Caco-2 (cell line): Measurements from ENCODE around the gene LRRC1. TPM values are rescaled to one million over a fixed set of nuclear protein-coding genes. Genes with fewer than 3 reads are reported as not detected.

Source experiments
- BruUV-seq: library from RNA; stranded (reverse); fragments of 400-500 nt; replicated peaks from 2 replicates; lab custom pipeline; 2021; lab: Mats Ljungman, UMichigan
- CTCF ChIA-PET: fragments of 300-600 bp; sonication (Branson Sonifier 250); formaldehyde crosslinking; loops from one replicate; lab custom pipeline; 2022; ENCODE audit warnings: antibody characterized with exemption; lab: Charles Lee
- POLR2A ChIA-PET: fragments of 300-600 bp; sonication (Branson Sonifier 250); formaldehyde crosslinking; loops from one replicate; lab custom pipeline; 2022; ENCODE audit warnings: antibody characterized with exemption; lab: Charles Lee
- DNase-seq, 2 experiments: peaks; one replicate each; pipeline versions ENCODE4 v3.0.0 to v3.0.0-alpha.2; 2020 to 2022
- H3K27me3 ChIP-seq: replicated peaks from 2 replicates; pipeline ENCODE4 v1.6.0; 2011; ENCODE audit warnings: low read length; ENCODE audit not compliant: control insufficient read depth, insufficient read depth
- H3K36me3 ChIP-seq: 2 replicates; pipeline ENCODE4 v1.5.1; 2011; ENCODE audit warnings: low read length; ENCODE audit not compliant: control insufficient read depth, insufficient read depth
- H3K4me1 ChIP-seq: fragments of 250-450 bp; sonication (Bioruptor Pico); 2 replicates; pipeline ENCODE4 v1.5.1; 2020; ENCODE audit warnings: mild to moderate bottlenecking
- H3K4me3 ChIP-seq: 2 replicates; pipeline ENCODE4 v1.5.1; 2011; ENCODE audit warnings: low read depth, mild to moderate bottlenecking, control low read depth, low read length
- H3K9me3 ChIP-seq: fragments of 250-450 bp; sonication (Bioruptor Pico); 2 replicates; pipeline ENCODE4 v1.5.1; 2020; ENCODE audit warnings: mild to moderate bottlenecking, moderate library complexity
- H3K27ac Mint-ChIP-seq: one replicate; pipeline ENCODE4 v1.8.0; 2022; ENCODE audit warnings: mixed read lengths; ENCODE audit not compliant: unreplicated experiment
- H3K27me3 Mint-ChIP-seq: one replicate; pipeline ENCODE4 v1.8.0; 2022; ENCODE audit warnings: mixed read lengths; ENCODE audit not compliant: insufficient read depth, unreplicated experiment
- H3K36me3 Mint-ChIP-seq: one replicate; pipeline ENCODE4 v1.8.0; 2022; ENCODE audit warnings: mild to moderate bottlenecking, mixed read lengths; ENCODE audit not compliant: insufficient read depth, unreplicated experiment
- H3K4me1 Mint-ChIP-seq: one replicate; pipeline ENCODE4 v1.8.0; 2022; ENCODE audit warnings: low read depth, mixed read lengths; ENCODE audit not compliant: unreplicated experiment
- H3K4me3 Mint-ChIP-seq: one replicate; pipeline ENCODE4 v1.8.0; 2022; ENCODE audit warnings: mild to moderate bottlenecking, moderate library complexity, mixed read lengths; ENCODE audit not compliant: unreplicated experiment
- H3K9me3 Mint-ChIP-seq: one replicate; pipeline ENCODE4 v1.8.0; 2022; ENCODE audit warnings: mixed read lengths; ENCODE audit not compliant: unreplicated experiment
- intact Hi-C: fragments of 100-400 bp; cut with micrococcal nuclease; formaldehyde crosslinking; loops from one replicate; pipeline ENCODE4 v1.10.0; 2022; ENCODE audit not compliant: unreplicated experiment
- total RNA-seq: library from RNA; stranded (reverse); gene quantifications from 2 replicates; pipeline ENCODE4 v1.2.3, GENCODE V29; 2022
- TF ChIP-seq, protein P1 (sequence below), 2 experiments: fragments of 200-600 bp in 1 of 2; IDR thresholded peaks; 1 replicate in 1 of 2; 2 replicates in 1 of 2; pipeline versions ENCODE4 v1.5.1 to v1.8.0; 2011 to 2022; ENCODE audit warnings: antibody characterized with exemption in 1 of 2, control low read depth in 1 of 2, inconsistent platforms in 1 of 2, low read depth in 1 of 2, low read length in 1 of 2, mild to moderate bottlenecking in 1 of 2, moderate library complexity in 1 of 2; ENCODE audit not compliant: insufficient read depth in 1 of 2, severe bottlenecking in 1 of 2, unreplicated experiment in 1 of 2

The LRRC1 gene
- total RNA-seq, 1 experiment from 2014 or later = 60.8 TPM

- H3K27me3 ChIP-seq = no peaks in the 10 kb centered on the region
- peaks cover 32% of the 10 kb centered on the region for H3K4me1 ChIP-seq
- Mint-ChIP-seq H3K27ac (no peak overlapping the region), H3K27me3 (no peaks in the 10 kb centered on the region), H3K4me1 (peaks cover 37% of the 10 kb centered on the region), H3K9me3 (no peaks in the 10 kb centered on the region), H3K36me3 (peaks cover 62% of the 10 kb centered on the region), H3K4me3 (no peak overlapping the region)
- H3K4me3 ChIP-seq = no peak overlapping the region
- H3K36me3 ChIP-seq = no peaks in the 10 kb centered on the region; the same call in 1 of the 2 replicates
- ChIA-PET POLR2A (no interaction called here), CTCF (no interaction called here)
- H3K9me3 ChIP-seq = no peaks in the 10 kb centered on the region
- no TSS peak for BruUV-seq
- TF ChIP-seq, protein P1, sequence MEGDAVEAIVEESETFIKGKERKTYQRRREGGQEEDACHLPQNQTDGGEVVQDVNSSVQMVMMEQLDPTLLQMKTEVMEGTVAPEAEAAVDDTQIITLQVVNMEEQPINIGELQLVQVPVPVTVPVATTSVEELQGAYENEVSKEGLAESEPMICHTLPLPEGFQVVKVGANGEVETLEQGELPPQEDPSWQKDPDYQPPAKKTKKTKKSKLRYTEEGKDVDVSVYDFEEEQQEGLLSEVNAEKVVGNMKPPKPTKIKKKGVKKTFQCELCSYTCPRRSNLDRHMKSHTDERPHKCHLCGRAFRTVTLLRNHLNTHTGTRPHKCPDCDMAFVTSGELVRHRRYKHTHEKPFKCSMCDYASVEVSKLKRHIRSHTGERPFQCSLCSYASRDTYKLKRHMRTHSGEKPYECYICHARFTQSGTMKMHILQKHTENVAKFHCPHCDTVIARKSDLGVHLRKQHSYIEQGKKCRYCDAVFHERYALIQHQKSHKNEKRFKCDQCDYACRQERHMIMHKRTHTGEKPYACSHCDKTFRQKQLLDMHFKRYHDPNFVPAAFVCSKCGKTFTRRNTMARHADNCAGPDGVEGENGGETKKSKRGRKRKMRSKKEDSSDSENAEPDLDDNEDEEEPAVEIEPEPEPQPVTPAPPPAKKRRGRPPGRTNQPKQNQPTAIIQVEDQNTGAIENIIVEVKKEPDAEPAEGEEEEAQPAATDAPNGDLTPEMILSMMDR (IDR thresholded peaks at IDR 0.05; ENCODE audit: insufficient read depth in 1 of 2, low read depth in 1 of 2, low read length in 1 of 2, severe bottlenecking in 1 of 2, unreplicated experiment in 1 of 2) = no peak
- intact Hi-C loops = no loop called here
- DNase-seq = no peak
Observed at GRCh38 chr6:53918854-53919510, 124.2 kb downstream of the LRRC1 start.

GRCh38 chr6:53919881-53920360 is 125.1 kb downstream of the LRRC1 start:
- Mint-ChIP-seq H3K4me3 (no peak overlapping the region), H3K9me3 (no peaks in the 10 kb centered on the region), H3K27me3 (no peaks in the 10 kb centered on the region), H3K27ac (no peak overlapping the region), H3K36me3 (peaks cover 62% of the 10 kb centered on the region), H3K4me1 (peaks cover 28% of the 10 kb centered on the region)
- peaks cover 27% of the 10 kb centered on the region for H3K4me1 ChIP-seq
- no peak for DNase-seq
- H3K4me3 ChIP-seq = no peak overlapping the region
- H3K36me3 ChIP-seq = no peaks in the 10 kb centered on the region; the same call in 1 of the 2 replicates
- POLR2A ChIA-PET = no interaction called here
- H3K9me3 ChIP-seq = no peaks in the 10 kb centered on the region
- intact Hi-C loops = loop anchor here (5.0 kb wide), 2 partner anchors 37 to 128 kb away; no protein-coding TSS in a partner anchor
- H3K27me3 ChIP-seq = no peaks in the 10 kb centered on the region
- BruUV-seq = no TSS peak
- TF ChIP-seq, protein P1 (IDR thresholded peaks at IDR 0.05; ENCODE audit: insufficient read depth in 1 of 2, low read depth in 1 of 2, low read length in 1 of 2, severe bottlenecking in 1 of 2, unreplicated experiment in 1 of 2) = no peak
- CTCF ChIA-PET = no interaction called here

- peak overlapping the region; percentile 60 for H3K27ac Mint-ChIP-seq
- TF ChIP-seq, protein P1 (IDR thresholded peaks at IDR 0.05; ENCODE audit: insufficient read depth in 1 of 2, low read depth in 1 of 2, low read length in 1 of 2, severe bottlenecking in 1 of 2, unreplicated experiment in 1 of 2) = no peak
- CTCF ChIA-PET = no interaction called here
- Histone ChIP-seq H3K4me1 (peaks cover 25% of the 10 kb centered on the region), H3K36me3 (no peaks in the 10 kb centered on the region; the same call in 1 of the 2 replicates), H3K4me3 (no peak overlapping the region), H3K27me3 (no peaks in the 10 kb centered on the region), H3K9me3 (no peaks in the 10 kb centered on the region)
- no peaks in the 10 kb centered on the region for H3K9me3 Mint-ChIP-seq
- no peak overlapping the region for H3K4me3 Mint-ChIP-seq
- intact Hi-C loops = loop anchor here (5.0 kb wide), 2 partner anchors 36 to 129 kb away; no protein-coding TSS in a partner anchor
- peaks cover 66% of the 10 kb centered on the region for H3K36me3 Mint-ChIP-seq
- POLR2A ChIA-PET = no interaction called here
- no peak for DNase-seq
- H3K27me3 Mint-ChIP-seq = no peaks in the 10 kb centered on the region
- peaks cover 25% of the 10 kb centered on the region for H3K4me1 Mint-ChIP-seq
- no TSS peak for BruUV-seq
Observed at GRCh38 chr6:53920881-53921280, 126.1 kb downstream of the LRRC1 start.
